Uterus (tissue), 2 donors: ENCODE data around the gene TRIM4.

Experiments
- POLR2A ChIP-seq, 2 donors: fragments of 450-650 bp; IDR thresholded peaks; one replicate each; pipeline ENCODE4 v1.6.1; 2016; ENCODE audit warnings: antibody characterized with exemption in 2 of 2, mild to moderate bottlenecking in 1 of 2, moderate library complexity in 1 of 2
- TF ChIP-seq, protein P1 (sequence below), 4 experiments: fragments of 200-600 bp in 2 of 4; fragments of 450-650 bp in 2 of 4; sonication (generic) in 2 of 4; IDR thresholded peaks; one replicate each; pipeline ENCODE4 v1.5.1; 2016 to 2019; ENCODE audit warnings: antibody characterized with exemption in 4 of 4, mild to moderate bottlenecking in 2 of 4, moderate library complexity in 1 of 4

DNA sequence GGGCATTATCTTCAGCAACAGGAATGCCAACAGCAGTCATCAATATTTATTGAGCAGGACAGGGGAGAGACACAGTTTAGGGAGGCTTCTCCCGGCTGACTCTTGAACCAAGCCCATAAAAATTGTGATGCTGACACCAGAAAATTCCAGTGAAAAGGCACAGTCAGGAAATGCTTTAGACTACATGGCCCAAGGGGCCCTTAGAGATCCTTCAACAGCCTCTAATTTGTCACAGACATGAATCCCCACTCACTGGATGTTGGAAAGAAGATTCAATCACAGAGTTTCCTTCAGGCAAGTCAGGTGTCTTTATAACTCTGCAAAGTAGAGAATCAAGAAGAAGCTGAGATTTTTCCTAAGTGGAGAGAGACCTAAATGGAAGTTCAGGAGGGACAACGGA is 8.9 kb upstream of the TRIM4 start:
- TF ChIP-seq, protein P1, sequence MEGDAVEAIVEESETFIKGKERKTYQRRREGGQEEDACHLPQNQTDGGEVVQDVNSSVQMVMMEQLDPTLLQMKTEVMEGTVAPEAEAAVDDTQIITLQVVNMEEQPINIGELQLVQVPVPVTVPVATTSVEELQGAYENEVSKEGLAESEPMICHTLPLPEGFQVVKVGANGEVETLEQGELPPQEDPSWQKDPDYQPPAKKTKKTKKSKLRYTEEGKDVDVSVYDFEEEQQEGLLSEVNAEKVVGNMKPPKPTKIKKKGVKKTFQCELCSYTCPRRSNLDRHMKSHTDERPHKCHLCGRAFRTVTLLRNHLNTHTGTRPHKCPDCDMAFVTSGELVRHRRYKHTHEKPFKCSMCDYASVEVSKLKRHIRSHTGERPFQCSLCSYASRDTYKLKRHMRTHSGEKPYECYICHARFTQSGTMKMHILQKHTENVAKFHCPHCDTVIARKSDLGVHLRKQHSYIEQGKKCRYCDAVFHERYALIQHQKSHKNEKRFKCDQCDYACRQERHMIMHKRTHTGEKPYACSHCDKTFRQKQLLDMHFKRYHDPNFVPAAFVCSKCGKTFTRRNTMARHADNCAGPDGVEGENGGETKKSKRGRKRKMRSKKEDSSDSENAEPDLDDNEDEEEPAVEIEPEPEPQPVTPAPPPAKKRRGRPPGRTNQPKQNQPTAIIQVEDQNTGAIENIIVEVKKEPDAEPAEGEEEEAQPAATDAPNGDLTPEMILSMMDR (IDR thresholded peaks at IDR 0.05) = no peak
- no peak for TF ChIP-seq POLR2A (IDR thresholded peaks at IDR 0.05)
